GM18873 (cell line): ENCODE results near the gene PRKCA.

ENCODE experiments used
- ATAC-seq: cut with Tn5 transposase; IDR thresholded peaks from one replicate; pipeline ENCODE4 v1.9.1; 2021; ENCODE audit warnings: mild to moderate bottlenecking, moderate library complexity, moderate number of reproducible peaks; ENCODE audit not compliant: unreplicated experiment, low FRiP score

The PRKCA gene

DNA sequence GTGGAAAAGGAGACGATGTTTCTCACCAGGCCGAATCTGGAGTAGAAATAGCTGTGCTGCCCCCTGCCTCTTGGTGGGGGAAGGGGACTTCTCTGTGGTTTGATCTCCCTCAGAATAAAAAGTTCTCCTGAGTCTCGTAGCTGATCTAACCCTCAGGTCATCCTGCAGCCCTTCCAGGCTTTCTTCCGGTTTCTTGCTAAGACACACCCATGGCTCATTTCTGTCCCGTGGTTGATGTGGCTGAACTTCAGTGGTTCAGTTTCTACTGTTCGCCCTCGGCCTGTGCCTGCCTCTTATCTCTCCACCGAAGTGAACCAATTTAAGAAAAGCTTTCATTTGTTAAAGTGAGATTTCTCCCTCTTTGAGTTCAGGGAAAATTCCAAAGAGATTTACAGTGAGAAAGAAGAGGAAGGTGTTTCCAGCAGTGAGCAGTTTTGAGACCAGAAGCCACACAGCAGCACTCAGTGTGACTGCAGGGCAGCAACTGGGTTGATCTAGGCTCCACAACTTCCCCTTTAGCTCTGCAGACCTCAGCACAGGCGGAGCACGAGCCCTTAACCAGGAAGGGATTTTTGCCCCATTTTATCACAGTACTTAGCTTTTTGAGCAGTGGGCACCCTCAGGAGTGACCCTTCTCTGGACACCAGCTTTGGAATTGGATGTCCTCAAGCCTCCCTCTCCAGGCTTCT lies 497.6 kb downstream of the PRKCA start:
- ATAC-seq: no peak

- ATAC-seq: no peak
Measured at GRCh38 chr17:66803474-66803951, 501.1 kb downstream of the PRKCA start.

GRCh38 chr17:66805567-66805966 lies 503.2 kb downstream of the PRKCA start:
- ATAC-seq: no peak

DNA sequence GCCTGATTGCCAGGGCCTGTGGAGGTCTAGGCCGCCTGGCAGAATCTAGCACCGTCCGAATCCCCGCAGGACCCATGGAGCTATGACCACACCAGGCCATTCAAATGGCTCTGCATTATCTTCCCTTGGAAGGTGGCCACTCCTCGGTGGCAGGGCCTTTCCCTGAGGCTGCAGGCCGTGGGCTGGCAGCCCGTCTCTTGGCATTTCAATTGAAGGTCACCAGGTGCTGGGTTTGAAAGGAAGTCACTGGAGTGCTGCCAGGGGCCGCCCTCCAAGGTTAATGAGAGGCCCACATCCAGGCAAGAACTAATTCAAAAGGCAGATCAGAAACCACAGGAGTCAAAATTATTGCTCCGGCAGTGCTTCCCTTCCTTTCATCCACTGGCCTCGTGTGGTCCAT lies 504.8 kb downstream of the PRKCA start:
- ATAC-seq: no peak

DNA sequence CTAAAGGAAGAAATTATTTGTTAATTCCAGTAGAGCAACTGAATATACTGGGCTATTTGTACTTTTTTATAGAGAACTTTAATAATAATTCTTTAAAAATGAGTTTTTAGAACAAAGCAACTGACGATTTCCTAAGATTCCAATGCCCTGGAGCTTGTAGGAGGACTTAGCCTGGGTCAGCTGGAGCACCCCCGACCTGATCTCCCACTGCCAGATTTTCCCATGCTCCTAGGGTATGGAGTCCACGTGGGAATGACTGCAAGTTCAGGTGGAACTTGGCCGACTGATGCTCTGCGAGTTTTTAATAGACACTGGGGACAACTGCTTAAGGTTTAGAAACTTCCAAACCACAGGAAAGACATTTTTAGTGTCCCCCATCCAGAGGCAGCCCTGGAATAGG lies 507.0 kb downstream of the PRKCA start:
- no peak for ATAC-seq

GRCh38 chr17:66810951-66811682 lies 508.7 kb downstream of the PRKCA start:
- no peak for ATAC-seq

GRCh38 chr17:66811683-66812054 lies 509.3 kb downstream of the PRKCA start:
- ATAC-seq: no peak

DNA sequence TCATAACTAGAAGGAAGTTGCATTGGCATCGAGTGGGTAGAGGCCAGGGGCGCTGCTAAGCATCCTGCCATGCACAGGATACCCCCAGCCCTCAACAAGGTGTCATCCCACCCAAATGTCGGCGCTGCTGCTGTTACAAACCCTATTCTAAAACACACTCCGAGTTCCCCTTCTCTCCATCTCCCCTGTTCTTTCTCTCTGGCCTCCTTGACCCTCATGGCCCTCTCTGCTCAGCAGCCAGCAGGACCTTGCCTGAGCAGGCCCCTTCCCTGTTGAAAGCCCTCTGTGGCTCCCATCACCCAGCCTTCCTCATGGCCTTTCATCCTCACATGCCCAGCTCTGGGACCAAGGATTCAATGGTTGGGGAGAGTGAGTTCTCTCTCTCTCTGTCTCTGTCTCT lies 510.2 kb downstream of the PRKCA start:
- no peak for ATAC-seq

DNA sequence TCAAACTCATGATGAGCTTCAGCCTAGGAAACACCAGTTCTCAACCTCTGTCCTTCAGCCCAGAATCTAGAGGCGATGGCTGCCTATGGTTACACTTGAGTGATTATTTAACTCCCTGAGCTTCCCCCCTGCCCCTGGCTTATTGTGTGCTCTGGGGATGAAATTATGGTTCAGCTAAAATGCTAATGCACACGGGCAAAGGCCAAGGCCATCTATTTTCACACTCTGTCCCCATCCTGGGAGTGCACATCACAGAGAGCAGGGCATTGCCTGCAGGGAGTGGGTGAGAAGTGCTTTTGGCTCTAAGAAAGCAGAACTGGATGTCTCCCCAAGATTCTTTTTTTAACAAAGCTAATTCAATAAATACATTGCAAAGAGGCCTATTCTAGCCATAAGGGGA lies 510.9 kb downstream of the PRKCA start:
- no peak for ATAC-seq

GRCh38 chr17:66814026-66814425 lies 511.6 kb downstream of the PRKCA start:
- ATAC-seq: no peak

GRCh38 chr17:66814570-66814969 lies 512.2 kb downstream of the PRKCA start:
- no peak for ATAC-seq

- no peak for ATAC-seq
Measured at GRCh38 chr17:66817750-66818149, 515.3 kb downstream of the PRKCA start.

DNA sequence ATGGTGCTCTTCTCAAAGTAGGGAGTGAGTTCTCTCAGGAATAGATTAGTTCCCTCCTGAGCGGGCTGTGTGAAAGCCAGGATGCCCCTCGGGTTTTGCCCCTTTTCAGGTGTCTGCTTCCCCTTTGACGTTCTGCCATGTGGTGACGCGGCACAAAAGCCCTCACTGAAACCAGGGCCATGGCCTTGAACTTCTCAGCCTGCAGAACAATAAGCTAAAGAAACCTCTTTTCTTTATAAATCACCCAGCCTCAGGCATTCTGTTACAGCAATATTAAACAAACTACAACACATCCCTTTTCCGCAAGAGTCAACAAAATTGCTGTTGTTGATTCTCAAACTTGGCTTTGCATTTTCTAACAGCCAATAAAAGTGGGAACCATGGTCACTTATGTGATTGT lies 517.1 kb downstream of the PRKCA start:
- ATAC-seq: no peak

- no peak for ATAC-seq
Measured at GRCh38 chr17:66822009-66822408, 519.6 kb downstream of the PRKCA start.

DNA sequence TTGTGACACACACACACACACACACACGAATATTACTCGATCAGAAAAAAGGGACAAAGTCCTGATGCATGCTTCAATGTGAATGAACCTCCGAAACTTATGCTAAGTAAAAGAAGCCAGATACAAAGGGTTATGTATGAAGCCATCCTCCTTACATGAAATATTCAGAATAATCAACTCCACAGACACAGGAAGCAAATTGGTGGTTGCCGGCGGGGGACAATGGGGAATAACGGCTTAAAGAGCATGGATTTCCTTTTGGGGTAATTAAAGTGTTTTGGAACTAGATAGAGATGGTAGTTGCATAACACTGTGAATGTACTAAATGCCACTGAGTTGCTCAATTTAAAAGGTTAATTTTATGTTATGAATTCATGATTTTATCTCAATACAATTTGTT lies 524.4 kb downstream of the PRKCA start:
- ATAC-seq: no peak

DNA sequence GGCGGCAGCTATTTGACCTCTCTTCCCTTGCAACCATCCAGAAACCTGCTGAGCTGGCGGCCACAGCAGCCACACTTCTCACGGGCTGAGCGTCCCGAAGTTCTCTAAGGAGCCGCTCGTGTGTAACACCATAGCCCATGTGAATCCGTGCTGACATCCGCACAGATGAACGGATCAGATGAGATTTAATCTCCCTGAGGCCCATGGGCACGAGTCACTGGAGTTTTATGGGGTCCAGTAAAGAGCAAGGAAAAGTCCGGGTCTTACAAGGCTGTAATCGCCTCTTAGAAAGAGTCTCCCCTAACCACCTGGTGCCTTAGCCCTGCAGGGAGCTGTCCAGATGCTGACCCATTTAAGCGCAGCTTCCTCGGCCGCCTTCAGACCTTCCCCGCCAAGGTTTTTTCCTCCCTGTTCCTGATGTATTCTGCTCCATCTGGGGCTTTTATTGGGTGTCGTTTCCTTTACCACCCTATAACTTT lies 527.0 kb downstream of the PRKCA start:
- no peak for ATAC-seq

GRCh38 chr17:66829883-66830282 lies 527.5 kb downstream of the PRKCA start:
- no peak for ATAC-seq

- no peak for ATAC-seq
Measured at GRCh38 chr17:66830451-66830850, 528.0 kb downstream of the PRKCA start.

- ATAC-seq: no peak
Measured at GRCh38 chr17:66831383-66832210, 529.2 kb downstream of the PRKCA start.

DNA sequence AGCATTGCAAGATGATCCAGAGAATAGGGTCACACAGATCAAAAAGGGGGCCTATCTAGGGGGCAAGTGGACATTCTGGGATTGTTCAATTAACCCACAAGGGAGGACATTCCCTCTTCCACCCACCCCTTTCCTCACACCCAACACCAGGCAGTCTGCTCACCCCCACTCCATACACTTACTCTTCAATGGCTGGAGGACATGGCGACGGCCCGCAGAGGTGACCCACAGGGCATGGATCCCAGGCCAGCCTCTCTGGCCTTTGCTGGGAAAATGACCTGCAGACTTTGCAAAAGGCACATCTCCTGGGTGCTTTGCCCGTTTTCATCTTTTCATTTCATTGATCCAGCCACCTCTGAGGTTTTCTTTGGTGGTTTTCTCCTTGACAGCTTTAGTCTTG lies 530.8 kb downstream of the PRKCA start:
- ATAC-seq: no peak

GRCh38 chr17:66834426-66834918 lies 532.1 kb downstream of the PRKCA start:
- no peak for ATAC-seq
